HepG2 (cell line): Measurements from ENCODE around the gene CAMTA1. TPM values are rescaled to one million over a fixed set of nuclear protein-coding genes. Genes with fewer than 3 reads are reported as not detected.

ENCODE experiments used
- ATAC-seq: fragments of 200-7000 bp; cut with Tn5 transposase; 3 replicates; pipeline ENCODE4 v1.9.1; 2020; ENCODE audit warnings: mild to moderate bottlenecking, moderate library complexity
- BruUV-seq: library from RNA; stranded (reverse); fragments of 400-500 nt; replicated peaks from 2 replicates; lab custom pipeline; 2021; lab: Mats Ljungman, UMichigan
- CTCF ChIA-PET: fragments of 300-600 bp; formaldehyde crosslinking; extraction: SDS; loops from one replicate; lab custom pipeline; 2021; ENCODE audit warnings: low total read pairs, inconsistent platforms, low intra/inter-chr PET ratio; lab: Yijun Ruan, JAX
- POLR2A ChIA-PET: fragments of 350-600 bp; sonication (Branson Sonifier 250); formaldehyde crosslinking; loops from one replicate; lab custom pipeline; 2020; ENCODE audit warnings: antibody characterized with exemption, inconsistent platforms; lab: Yijun Ruan, JAX
- DNase-seq: peaks from one replicate; pipeline ENCODE4 v3.0.0-alpha.2; 2015; ENCODE audit warnings: low spot score
- FAIRE-seq: peaks from 3 replicates; lab custom pipeline; 2011; peaks lifted over from hg19 to GRCh38; lab: Jason Lieb, UNC
- H2AFZ ChIP-seq: one replicate; pipeline ENCODE4 v1.6.1; 2011; ENCODE audit warnings: low read length, inconsistent platforms
- H3K27ac ChIP-seq: fragments of 300-600 bp; 3 replicates; pipeline ENCODE4 v1.8.0; 2011; ENCODE audit warnings: mixed run types, mild to moderate bottlenecking, mixed read lengths, low read length, inconsistent platforms; ENCODE audit not compliant: insufficient read depth; ENCODE audit errors: extremely low read length
- H3K27me3 ChIP-seq, 2 experiments: fragments of 200-600 bp in 1 of 2; 2 replicates in 1 of 2; 3 replicates in 1 of 2; pipeline versions ENCODE4 v1.6.0 to v1.8.0; 2011; ENCODE audit warnings: low read length in 2 of 2, mild to moderate bottlenecking in 2 of 2, moderate library complexity in 2 of 2, inconsistent platforms in 1 of 2; ENCODE audit not compliant: insufficient read depth in 2 of 2, control insufficient read depth in 1 of 2
- H3K36me3 ChIP-seq, 2 experiments: fragments of 200-600 bp in 1 of 2; replicated peaks in 1 of 2; 2 replicates in 1 of 2; 3 replicates in 1 of 2; pipeline versions ENCODE4 v1.5.1 to v1.8.0; 2011; ENCODE audit warnings: low read length in 2 of 2, inconsistent platforms in 1 of 2; ENCODE audit not compliant: insufficient read depth in 2 of 2, control insufficient read depth in 1 of 2
- H3K4me1 ChIP-seq: 2 replicates; pipeline ENCODE4 v1.5.1; 2012; ENCODE audit warnings: low read length, inconsistent platforms; ENCODE audit not compliant: insufficient read depth
- H3K4me2 ChIP-seq: 2 replicates; pipeline ENCODE4 v1.6.0; 2011; ENCODE audit warnings: low read depth, low read length, inconsistent platforms
- H3K4me3 ChIP-seq, 3 experiments: fragments of 200-600 bp in 1 of 3; sonication (generic), shearing (Covaris generic) in 1 of 3; replicated peaks in 1 of 3; 2 replicates each; pipeline ENCODE4 v1.5.1; 2011 to 2016; ENCODE audit warnings: low read length in 3 of 3, inconsistent platforms in 2 of 3, low read depth in 2 of 3, mild to moderate bottlenecking in 2 of 3, control low read depth in 1 of 3, mixed read lengths in 1 of 3; ENCODE audit not compliant: insufficient read depth in 1 of 3
- H3K79me2 ChIP-seq: one replicate; pipeline ENCODE4 v1.6.1; 2011; ENCODE audit warnings: low read length, inconsistent platforms; ENCODE audit not compliant: insufficient read depth
- H3K9ac ChIP-seq: 2 replicates; pipeline ENCODE4 v1.6.0; 2011; ENCODE audit warnings: mild to moderate bottlenecking, low read depth, low read length, inconsistent platforms; ENCODE audit not compliant: insufficient read depth
- H3K9me3 ChIP-seq: 2 replicates; pipeline ENCODE4 v1.5.1; 2012; ENCODE audit warnings: mild to moderate bottlenecking, low read length
- H4K20me1 ChIP-seq: 2 replicates; pipeline ENCODE4 v1.6.0; 2011; ENCODE audit warnings: inconsistent platforms, mild to moderate bottlenecking, low read length, moderate library complexity; ENCODE audit not compliant: insufficient read depth
- HOMEZ ChIP-seq: IDR thresholded peaks from 2 replicates; pipeline ENCODE4 v1.6.1; 2016; ENCODE audit warnings: low read depth
- KAT8 ChIP-seq: IDR thresholded peaks from 2 replicates; pipeline ENCODE4 v1.6.1; 2016; ENCODE audit warnings: missing genetic modification reagents, missing compliant biosample characterization
- NFE2 ChIP-seq: sonication (generic); formaldehyde crosslinking; IDR thresholded peaks from 2 replicates; pipeline ENCODE4 v1.4.0; 2020; ENCODE audit warnings: missing genetic modification reagents
- RARG ChIP-seq: sonication (generic); formaldehyde crosslinking; IDR thresholded peaks from 2 replicates; pipeline ENCODE4 v1.4.0; 2020; ENCODE audit warnings: low read depth, mild to moderate bottlenecking, missing genetic modification reagents
- RNF2 ChIP-seq: fragments of 450-650 bp; conservative IDR thresholded peaks from 2 replicates; pipeline ENCODE4 v1.6.1; 2016; ENCODE audit warnings: low read depth
- ZFX ChIP-seq: sonication (generic); formaldehyde crosslinking; IDR thresholded peaks from 2 replicates; pipeline ENCODE4 v1.4.0; 2020; ENCODE audit warnings: mild to moderate bottlenecking, low read depth, missing genetic modification reagents, moderate library complexity
- ZMYM2 ChIP-seq: sonication (generic); formaldehyde crosslinking; IDR thresholded peaks from 2 replicates; pipeline ENCODE4 v1.8.0; 2022; ENCODE audit warnings: mild to moderate bottlenecking, missing genetic modification reagents
- ZNF235 ChIP-seq: sonication (generic); formaldehyde crosslinking; IDR thresholded peaks from 2 replicates; pipeline ENCODE4 v1.8.1; 2023; ENCODE audit warnings: mild to moderate bottlenecking, missing genetic modification reagents, borderline replicate concordance
- ZNF263 ChIP-seq: sonication (generic); formaldehyde crosslinking; IDR thresholded peaks from 2 replicates; pipeline ENCODE4 v1.4.0; 2020; ENCODE audit warnings: missing genetic modification reagents
- ZNF512 ChIP-seq: sonication (generic); formaldehyde crosslinking; IDR thresholded peaks from 2 replicates; pipeline ENCODE4 v1.4.0; 2020; ENCODE audit warnings: mild to moderate bottlenecking, missing genetic modification reagents
- WGBS: methylation state at CpG from one replicate; pipeline ENCODE4 v1.1.6; 2017; ENCODE audit warnings: low lambda C conversion rate; 5-methylcytosine and 5-hydroxymethylcytosine counted together
- in situ Hi-C: cut with HindIII; loops from 2 replicates; pipeline ENCODE4 v1.10.0; 2017; ENCODE audit warnings: low pct_unique_long_range_greater_than_20kb; ENCODE audit not compliant: extremely low pct_ligation_motif_present
- intact Hi-C: fragments of 100-400 bp; cut with micrococcal nuclease; formaldehyde crosslinking; loops from one replicate; pipeline ENCODE4 v1.10.0; 2022; ENCODE audit not compliant: unreplicated experiment
- polyA plus RNA-seq, 8 experiments: library from polyadenylated mRNA; depleted of rRNA in 3 of 8; stranded (reverse) in 7 of 8; unstranded in 1 of 8; fragments of >200 nt; fragmentation: Illumina TruSeq in 4 of 8; extraction: Trizol in 4 of 8; gene quantifications; 2 replicates each; pipeline versions ENCODE4 v1.2.1 to v1.2.3, GENCODE V29; 2011 to 2016; ENCODE audit warnings: low read depth in 4 of 8, missing spikeins in 1 of 8, mixed read lengths in 1 of 8; ENCODE audit not compliant: insufficient read depth in 1 of 8
- total RNA-seq, 5 experiments: library from RNA; depleted of rRNA; stranded (reverse); fragments of >200 nt; fragmentation: Illumina TruSeq; extraction: Trizol; gene quantifications; 2 replicates each; pipeline ENCODE4 v1.2.3, GENCODE V29; 2016; ENCODE audit warnings: low read depth in 1 of 5
- TF ChIP-seq, protein P1 (sequence below): sonication (generic); formaldehyde crosslinking; IDR thresholded peaks from 2 replicates; pipeline ENCODE4 v1.4.0; 2020; ENCODE audit warnings: missing genetic modification reagents

Gene CAMTA1
- total and polyA plus RNA-seq, 2 of the 13 experiments (the other 11 are each of a cell fraction or from before 2014, with no cell fraction given) = 25.0 to 36.4 TPM

- FAIRE-seq = no peak
- 42% methylated on average over 3 of the region's 3 CpGs for WGBS
- TF ChIP-seq ZNF263 (CRISPR knock-in tag) = no peak
- TF ChIP-seq ZNF512 (CRISPR knock-in tag) = no peak
- TF ChIP-seq ZNF235 (CRISPR knock-in tag) = no peak
Observed at GRCh38 chr1:7116001-7116400, 330.7 kb downstream of the CAMTA1 start.

GRCh38 chr1:7117399-7118281, 332.4 kb downstream of the CAMTA1 start:
- no peak for DNase-seq
- no peaks in the 10 kb centered on the region for H3K4me1 ChIP-seq
- in situ Hi-C loops (no loop called here), intact Hi-C loops (no loop called here)
- ChIA-PET CTCF (no interaction called here), POLR2A (no interaction called here)
- no peaks in the 10 kb centered on the region for H3K79me2 ChIP-seq
- H3K9me3 ChIP-seq = no peaks in the 10 kb centered on the region
- H3K9ac ChIP-seq = no peak overlapping the region
- H3K4me3 ChIP-seq = no peak overlapping the region
- no peak for FAIRE-seq
- H3K36me3 ChIP-seq = no peaks in the 10 kb centered on the region
- peaks cover 0 to 22% of the 10 kb centered on the region in 2 experiments; a peak in 2 of 5 replicates for H3K27me3 ChIP-seq
- no peak overlapping the region for H3K4me2 ChIP-seq
- no peak overlapping the region for H2AFZ ChIP-seq
- BruUV-seq = no TSS peak
- no peaks in the 10 kb centered on the region for H4K20me1 ChIP-seq
- peak; percentile 68 for ATAC-seq
- 23% methylated on average over 12 of the region's 13 CpGs for WGBS
- no peak overlapping the region for H3K27ac ChIP-seq
- no peak for TF ChIP-seq KAT8
- no peak for TF ChIP-seq HOMEZ (CRISPR knock-in tag)
- no peak for TF ChIP-seq ZFX (CRISPR knock-in tag)
- no peak for TF ChIP-seq RARG (CRISPR knock-in tag)
- TF ChIP-seq, protein P1, sequence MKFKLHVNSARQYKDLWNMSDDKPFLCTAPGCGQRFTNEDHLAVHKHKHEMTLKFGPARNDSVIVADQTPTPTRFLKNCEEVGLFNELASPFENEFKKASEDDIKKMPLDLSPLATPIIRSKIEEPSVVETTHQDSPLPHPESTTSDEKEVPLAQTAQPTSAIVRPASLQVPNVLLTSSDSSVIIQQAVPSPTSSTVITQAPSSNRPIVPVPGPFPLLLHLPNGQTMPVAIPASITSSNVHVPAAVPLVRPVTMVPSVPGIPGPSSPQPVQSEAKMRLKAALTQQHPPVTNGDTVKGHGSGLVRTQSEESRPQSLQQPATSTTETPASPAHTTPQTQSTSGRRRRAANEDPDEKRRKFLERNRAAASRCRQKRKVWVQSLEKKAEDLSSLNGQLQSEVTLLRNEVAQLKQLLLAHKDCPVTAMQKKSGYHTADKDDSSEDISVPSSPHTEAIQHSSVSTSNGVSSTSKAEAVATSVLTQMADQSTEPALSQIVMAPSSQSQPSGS (CRISPR knock-in tag) = no peak
- no peak for TF ChIP-seq NFE2 (CRISPR knock-in tag)
- no peak for TF ChIP-seq RNF2
- TF ChIP-seq ZMYM2 (CRISPR knock-in tag) = no peak

More at GRCh38 chr1:7116001-7116400, 330.7 kb downstream of the CAMTA1 start:
- ATAC-seq (no peak), DNase-seq (no peak)
- no peaks in the 10 kb centered on the region for H3K79me2 ChIP-seq
- no peak overlapping the region for H3K4me3 ChIP-seq
- H3K4me1 ChIP-seq = no peaks in the 10 kb centered on the region
- intact Hi-C loops = no loop called here
- no peak overlapping the region for H3K4me2 ChIP-seq
- H3K36me3 ChIP-seq = no peaks in the 10 kb centered on the region
- POLR2A ChIA-PET = no interaction called here
- H4K20me1 ChIP-seq = no peaks in the 10 kb centered on the region
- in situ Hi-C loops = no loop called here
- no peak overlapping the region for H2AFZ ChIP-seq
- H3K27ac ChIP-seq = no peak overlapping the region
- H3K9ac ChIP-seq = no peak overlapping the region
- H3K9me3 ChIP-seq = no peaks in the 10 kb centered on the region
- no TSS peak for BruUV-seq
- CTCF ChIA-PET = no interaction called here
- peaks cover 0 to 12% of the 10 kb centered on the region in 2 experiments; a peak in 2 of 5 replicates for H3K27me3 ChIP-seq
